ENCODE measurements around the gene ATP6V1E1. TPM values are rescaled to one million over a fixed set of nuclear protein-coding genes. Genes with fewer than 3 reads are reported as not detected.

Gene ATP6V1E1
- total RNA-seq, 1 experiment from 2014 or later = 121 TPM

GRCh38 chr22:17576470-17576869, 52.1 kb downstream of the ATP6V1E1 start:
- POLR2A ChIA-PET (ENCODE audit: low non-redundant PET) = interaction anchor here (0.6 kb wide), 1 partner anchor 64 kb away, joined by 6 read pairs; no protein-coding TSS in a partner anchor
- peaks cover 28% of the 10 kb centered on the region for H3K4me1 ChIP-seq (ENCODE audit: insufficient read depth, low read length, poor library complexity, severe bottlenecking)
- intact Hi-C loops (cut with micrococcal nuclease; ENCODE audit: unreplicated experiment) = loop anchor here (5.0 to 10.0 kb wide), 2 partner anchors 68 to 131 kb away; no protein-coding TSS in a partner anchor

GRCh38 chr22:17575681-17576080, 52.9 kb downstream of the ATP6V1E1 start:
- POLR2A ChIA-PET (ENCODE audit: low non-redundant PET) = no interaction called here
- Histone ChIP-seq H3K9me3 (ENCODE audit: low read depth, low read length, poor library complexity, severe bottlenecking) (no peaks in the 10 kb centered on the region), H3K4me1 (ENCODE audit: insufficient read depth, low read length, poor library complexity, severe bottlenecking) (peaks cover 35% of the 10 kb centered on the region), H3K27me3 (replicated peaks; ENCODE audit: insufficient read depth, low read depth, low read length, poor library complexity) (no peaks in the 10 kb centered on the region), H3K4me3 (ENCODE audit: low read depth, low read length, poor library complexity, severe bottlenecking) (no peak overlapping the region), H3K36me3 (ENCODE audit: insufficient read depth, low read length, poor library complexity, severe bottlenecking) (no peaks in the 10 kb centered on the region), H3K27ac (ENCODE audit: low read depth, low read length, poor library complexity, severe bottlenecking) (peak overlapping the region; percentile 71)
- CTCF ChIA-PET = interaction anchor here (1.1 kb wide), 1 partner anchor 501 kb away, joined by 3 read pairs; no protein-coding TSS in a partner anchor
- intact Hi-C loops (cut with micrococcal nuclease; ENCODE audit: unreplicated experiment) = loop anchor here (5.0 to 10.0 kb wide), 2 partner anchors 69 to 132 kb away; no protein-coding TSS in a partner anchor
- BruUV-seq (replicated peaks) = no TSS peak
- no peak for DNase-seq (ENCODE audit: low spot score)
- TF ChIP-seq CTCF (conservative IDR thresholded peaks at IDR 0.05; ENCODE audit: low read depth, low read length) (no peak), EZH2 (IDR thresholded peaks at IDR 0.05; ENCODE audit: borderline replicate concordance, low read depth, low read length, poor library complexity, severe bottlenecking) (no peak)

More at GRCh38 chr22:17576470-17576869, 52.1 kb downstream of the ATP6V1E1 start:
- Histone ChIP-seq H3K27ac (ENCODE audit: low read depth, low read length, poor library complexity, severe bottlenecking) (peak overlapping the region; percentile 71), H3K9me3 (ENCODE audit: low read depth, low read length, poor library complexity, severe bottlenecking) (no peaks in the 10 kb centered on the region), H3K27me3 (replicated peaks; ENCODE audit: insufficient read depth, low read depth, low read length, poor library complexity) (no peaks in the 10 kb centered on the region), H3K4me3 (ENCODE audit: low read depth, low read length, poor library complexity, severe bottlenecking) (no peak overlapping the region), H3K36me3 (ENCODE audit: insufficient read depth, low read length, poor library complexity, severe bottlenecking) (no peaks in the 10 kb centered on the region)
- no TSS peak for BruUV-seq (replicated peaks)
- peak; percentile 92 for DNase-seq (ENCODE audit: low spot score)
- no peak for TF ChIP-seq CTCF (conservative IDR thresholded peaks at IDR 0.05; ENCODE audit: low read depth, low read length)
- no peak for TF ChIP-seq EZH2 (IDR thresholded peaks at IDR 0.05; ENCODE audit: borderline replicate concordance, low read depth, low read length, poor library complexity, severe bottlenecking)
- CTCF ChIA-PET = interaction anchor here (1.1 kb wide), 1 partner anchor 500 kb away, joined by 3 read pairs; no protein-coding TSS in a partner anchor

- ChIA-PET CTCF (no interaction called here), POLR2A (ENCODE audit: low non-redundant PET) (no interaction called here)
- H3K27ac ChIP-seq (ENCODE audit: low read depth, low read length, poor library complexity, severe bottlenecking) = peak overlapping the region; percentile 71
- no TSS peak for BruUV-seq (replicated peaks)
- intact Hi-C loops (cut with micrococcal nuclease; ENCODE audit: unreplicated experiment) = loop anchor here (5.0 to 10.0 kb wide), 2 partner anchors 70 to 132 kb away; no protein-coding TSS in a partner anchor
- H3K4me1 ChIP-seq (ENCODE audit: insufficient read depth, low read length, poor library complexity, severe bottlenecking) = peaks cover 41% of the 10 kb centered on the region
- TF ChIP-seq CTCF (conservative IDR thresholded peaks at IDR 0.05; ENCODE audit: low read depth, low read length) = no peak
- no peak for DNase-seq (ENCODE audit: low spot score)
- no peaks in the 10 kb centered on the region for H3K36me3 ChIP-seq (ENCODE audit: insufficient read depth, low read length, poor library complexity, severe bottlenecking)
- no peaks in the 10 kb centered on the region for H3K9me3 ChIP-seq (ENCODE audit: low read depth, low read length, poor library complexity, severe bottlenecking)
- H3K4me3 ChIP-seq (ENCODE audit: low read depth, low read length, poor library complexity, severe bottlenecking) = no peak overlapping the region
- H3K27me3 ChIP-seq (replicated peaks; ENCODE audit: insufficient read depth, low read depth, low read length, poor library complexity) = no peaks in the 10 kb centered on the region
These were observed 53.4 kb downstream of the ATP6V1E1 start for GRCh38 chr22:17575151-17575550.
